Mesenchymal stem cell (in vitro differentiated cells and primary cell): ENCODE data around the gene IL36RN.

ENCODE experiments used
- DNase-seq: peaks from one replicate; pipeline ENCODE4 v3.0.0-alpha.2; 2013
- H2AFZ ChIP-seq: one replicate; pipeline ENCODE4 v1.6.1; 2013; ENCODE audit warnings: low read depth, mild to moderate bottlenecking, control low read depth, inconsistent platforms, low read length, moderate library complexity
- H2AK5ac ChIP-seq: 2 replicates; pipeline ENCODE4 v1.6.1; 2013; ENCODE audit warnings: low read length, moderate library complexity, mild to moderate bottlenecking, inconsistent platforms; ENCODE audit not compliant: severe bottlenecking
- H2BK120ac ChIP-seq: one replicate; pipeline ENCODE4 v1.6.1; 2013; ENCODE audit warnings: low read depth, mild to moderate bottlenecking, inconsistent platforms, low read length, moderate library complexity
- H2BK12ac ChIP-seq, 2 experiments: one replicate each; pipeline ENCODE4 v1.6.1; 2013; ENCODE audit warnings: inconsistent platforms in 2 of 2, low read length in 2 of 2, mild to moderate bottlenecking in 2 of 2, moderate library complexity in 2 of 2, control low read depth in 1 of 2
- H2BK15ac ChIP-seq: one replicate; pipeline ENCODE4 v1.6.1; 2013; ENCODE audit warnings: mild to moderate bottlenecking, low read depth, inconsistent platforms; ENCODE audit not compliant: poor library complexity, severe bottlenecking
- H2BK5ac ChIP-seq: 2 replicates; pipeline ENCODE4 v1.6.1; 2013; ENCODE audit warnings: low read depth, mild to moderate bottlenecking, low read length, control low read depth, inconsistent platforms; ENCODE audit not compliant: poor library complexity, severe bottlenecking
- H3K14ac ChIP-seq, 2 experiments: one replicate each; pipeline ENCODE4 v1.6.1; 2013; ENCODE audit warnings: inconsistent platforms in 2 of 2, low read length in 2 of 2, control low read depth in 1 of 2, mild to moderate bottlenecking in 1 of 2, moderate library complexity in 1 of 2
- H3K18ac ChIP-seq, 2 experiments: one replicate each; pipeline ENCODE4 v1.6.1; 2013; ENCODE audit warnings: inconsistent platforms in 2 of 2, low read length in 2 of 2, control low read depth in 1 of 2, low read depth in 1 of 2, mild to moderate bottlenecking in 1 of 2
- H3K23ac ChIP-seq, 2 experiments: one replicate each; pipeline ENCODE4 v1.6.1; 2013; ENCODE audit warnings: inconsistent platforms in 2 of 2, low read length in 2 of 2, mild to moderate bottlenecking in 2 of 2, moderate library complexity in 2 of 2, control low read depth in 1 of 2
- H3K27ac ChIP-seq: 2 replicates; pipeline ENCODE4 v1.5.1; 2013; ENCODE audit warnings: mild to moderate bottlenecking, moderate library complexity, low read length, control low read depth, inconsistent platforms; ENCODE audit not compliant: poor library complexity, severe bottlenecking
- H3K27me3 ChIP-seq, 2 experiments: 2 replicates each; pipeline versions ENCODE4 v1.6.1 to v1.7.0; 2013; ENCODE audit warnings: low read length in 2 of 2, mild to moderate bottlenecking in 2 of 2, moderate library complexity in 2 of 2, control low read depth in 1 of 2, inconsistent platforms in 1 of 2; ENCODE audit not compliant: control insufficient read depth in 1 of 2, insufficient read depth in 1 of 2
- H3K36me3 ChIP-seq, 2 experiments: 2 replicates each; pipeline versions ENCODE4 v1.6.1 to v1.7.0; 2013; ENCODE audit warnings: low read length in 2 of 2, control low read depth in 1 of 2, inconsistent platforms in 1 of 2, low read depth in 1 of 2, mild to moderate bottlenecking in 1 of 2; ENCODE audit not compliant: insufficient read depth in 2 of 2, control insufficient read depth in 1 of 2
- H3K4ac ChIP-seq, 2 experiments: one replicate each; pipeline ENCODE4 v1.6.1; 2013; ENCODE audit warnings: inconsistent platforms in 2 of 2, low read length in 2 of 2, mild to moderate bottlenecking in 2 of 2, moderate library complexity in 2 of 2, control low read depth in 1 of 2, low read depth in 1 of 2
- H3K4me1 ChIP-seq: 2 replicates; pipeline ENCODE4 v1.6.1; 2013; ENCODE audit warnings: low read depth, low read length, control low read depth; ENCODE audit not compliant: control insufficient read depth, insufficient read depth
- H3K4me2 ChIP-seq: 2 replicates; pipeline ENCODE4 v1.6.1; 2013; ENCODE audit warnings: low read length, mild to moderate bottlenecking, inconsistent platforms; ENCODE audit not compliant: poor library complexity, severe bottlenecking
- H3K4me3 ChIP-seq, 2 experiments: 2 replicates each; pipeline versions ENCODE4 v1.5.1 to v1.7.0; 2013; ENCODE audit warnings: low read length in 2 of 2, mild to moderate bottlenecking in 2 of 2, control low read depth in 1 of 2, low read depth in 1 of 2; ENCODE audit not compliant: insufficient read depth in 1 of 2
- H3K79me1 ChIP-seq: replicated peaks from 2 replicates; pipeline ENCODE4 v1.6.1; 2013; ENCODE audit warnings: mild to moderate bottlenecking, control low read depth, low read length, inconsistent platforms; ENCODE audit not compliant: poor library complexity, severe bottlenecking
- H3K9ac ChIP-seq: 2 replicates; pipeline ENCODE4 v1.7.0; 2013; ENCODE audit warnings: mild to moderate bottlenecking, low read length, moderate library complexity
- H3K9me3 ChIP-seq: 2 replicates; pipeline ENCODE4 v1.7.0; 2013; ENCODE audit warnings: mild to moderate bottlenecking, low read length; ENCODE audit not compliant: control insufficient read depth
- H4K8ac ChIP-seq: one replicate; pipeline ENCODE4 v1.6.1; 2013; ENCODE audit warnings: inconsistent platforms, mild to moderate bottlenecking, low read length, moderate library complexity
- H4K91ac ChIP-seq: one replicate; pipeline ENCODE4 v1.6.1; 2013; ENCODE audit warnings: mild to moderate bottlenecking, low read length, inconsistent platforms
- WGBS: methylation state at CpG from one replicate; pipeline ENCODE4 v1.1.7; 2013; ENCODE audit warnings: mixed read lengths; 5-methylcytosine and 5-hydroxymethylcytosine counted together

The IL36RN gene

GRCh38 chr2:113079131-113079530 is 20.1 kb downstream of the IL36RN start:
- no peak overlapping the region for H4K91ac ChIP-seq
- H3K18ac ChIP-seq = no peak overlapping the region
- no peak for DNase-seq
- no peak overlapping the region for H3K4me2 ChIP-seq
- H3K14ac ChIP-seq = no peak overlapping the region
- H3K36me3 ChIP-seq = no peaks in the 10 kb centered on the region
- H3K4me3 ChIP-seq = no peak overlapping the region
- H4K8ac ChIP-seq = no peak overlapping the region
- no peak overlapping the region for H2AFZ ChIP-seq
- peaks cover 2% of the 10 kb centered on the region for H3K4me1 ChIP-seq
- no peak overlapping the region for H2BK15ac ChIP-seq
- H2BK5ac ChIP-seq = no peak overlapping the region
- H3K27ac ChIP-seq = no peak overlapping the region
- no peak overlapping the region for H2BK12ac ChIP-seq
- no peaks in the 10 kb centered on the region for H3K79me1 ChIP-seq
- H3K23ac ChIP-seq = no peak overlapping the region
- peaks cover 25 to 76% of the 10 kb centered on the region in 2 experiments for H3K27me3 ChIP-seq
- WGBS = 66% methylated on average over 2 of the region's 4 CpGs
- no peak overlapping the region for H3K4ac ChIP-seq
- no peak overlapping the region for H2AK5ac ChIP-seq
- H3K9ac ChIP-seq = peak overlapping the region; percentile 18
- no peaks in the 10 kb centered on the region for H3K9me3 ChIP-seq
- H2BK120ac ChIP-seq = no peak overlapping the region

DNA sequence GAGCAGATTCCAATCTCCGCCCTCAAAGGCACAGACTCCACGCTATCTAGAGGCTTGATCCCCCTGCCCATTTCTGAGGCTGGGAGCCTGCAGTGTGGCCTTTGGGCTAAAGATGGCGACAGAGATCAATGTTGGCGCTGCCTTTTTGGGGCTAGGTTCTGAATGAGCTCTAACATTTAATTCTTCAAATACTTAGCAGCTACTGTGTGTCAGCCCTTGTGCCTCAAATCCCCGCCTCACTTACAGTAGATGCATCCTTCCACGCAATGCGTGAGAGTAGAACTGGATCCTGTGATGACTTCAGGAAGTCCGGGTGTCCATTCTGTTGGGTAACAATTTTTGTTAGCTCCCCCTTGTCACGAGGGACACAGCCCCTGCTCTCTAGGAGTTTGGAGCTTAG is 21.1 kb downstream of the IL36RN start:
- H2BK5ac ChIP-seq = no peak overlapping the region
- H2AK5ac ChIP-seq = no peak overlapping the region
- H3K4me3 ChIP-seq = no peak overlapping the region
- no peak overlapping the region for H3K4ac ChIP-seq
- H3K23ac ChIP-seq = no peak overlapping the region
- H3K18ac ChIP-seq = no peak overlapping the region
- peaks cover 2% of the 10 kb centered on the region for H3K4me1 ChIP-seq
- H3K27ac ChIP-seq = no peak overlapping the region
- H3K27me3 ChIP-seq = peaks cover 15 to 73% of the 10 kb centered on the region in 2 experiments
- no peak overlapping the region for H3K14ac ChIP-seq
- H2BK120ac ChIP-seq = no peak overlapping the region
- H4K91ac ChIP-seq = no peak overlapping the region
- peak; percentile 9 for DNase-seq
- 21% methylated on average over 8 of the region's 9 CpGs for WGBS
- no peak overlapping the region for H4K8ac ChIP-seq
- peak overlapping the region; percentile 53 for H3K9ac ChIP-seq
- H2BK15ac ChIP-seq = no peak overlapping the region
- H3K4me2 ChIP-seq = no peak overlapping the region
- H3K36me3 ChIP-seq = no peaks in the 10 kb centered on the region
- H2BK12ac ChIP-seq = no peak overlapping the region
- no peaks in the 10 kb centered on the region for H3K9me3 ChIP-seq
- H3K79me1 ChIP-seq = no peaks in the 10 kb centered on the region
- H2AFZ ChIP-seq = no peak overlapping the region

DNA sequence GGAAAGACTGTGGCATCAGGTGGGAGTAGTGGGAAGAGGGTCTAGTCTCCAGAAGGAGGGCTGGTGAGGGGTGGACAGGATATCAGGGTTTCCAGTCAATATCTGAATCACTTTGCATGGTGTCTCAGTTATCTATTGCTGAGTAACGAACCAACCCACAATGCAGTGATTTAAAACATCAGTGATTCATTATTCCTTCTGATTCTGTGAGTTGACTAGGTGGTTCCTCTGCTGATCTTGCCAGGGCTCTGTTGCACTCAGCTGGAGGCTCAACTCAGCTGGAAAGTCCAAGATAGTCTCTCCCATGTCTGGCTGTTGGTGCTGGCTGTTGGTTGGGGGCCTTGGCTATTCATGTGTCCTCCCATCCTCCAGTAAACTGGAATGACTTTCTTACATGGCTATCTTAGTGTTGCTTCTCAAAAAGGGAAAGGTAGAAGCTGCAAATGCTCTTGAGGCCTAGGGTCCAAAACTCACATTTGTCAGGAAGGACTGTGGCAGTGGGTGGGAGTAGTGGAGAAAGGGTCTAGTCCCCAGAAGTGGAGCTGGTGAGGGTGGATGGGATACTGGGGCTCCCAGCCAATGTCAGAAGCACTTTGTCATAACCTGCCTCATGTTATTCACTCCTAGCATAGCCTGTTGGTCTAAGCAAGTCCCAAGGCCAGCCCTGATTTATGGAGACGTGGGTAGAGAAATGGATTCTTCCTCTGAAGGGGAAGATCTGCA is 22.7 kb downstream of the IL36RN start:
- H3K4ac ChIP-seq = no peak overlapping the region
- H3K9ac ChIP-seq = no peak overlapping the region
- H3K27me3 ChIP-seq = peaks cover 4 to 63% of the 10 kb centered on the region in 2 experiments
- H3K18ac ChIP-seq = no peak overlapping the region
- H2BK5ac ChIP-seq = no peak overlapping the region
- H3K4me1 ChIP-seq = peaks cover 2% of the 10 kb centered on the region
- H3K14ac ChIP-seq = no peak overlapping the region
- H4K91ac ChIP-seq = no peak overlapping the region
- no peak overlapping the region for H2BK15ac ChIP-seq
- no peak overlapping the region for H2BK12ac ChIP-seq
- H3K4me3 ChIP-seq = no peak overlapping the region
- H3K23ac ChIP-seq = no peak overlapping the region
- 55% methylated on average over 2 of the region's 2 CpGs for WGBS
- no peak for DNase-seq
- H3K9me3 ChIP-seq = no peaks in the 10 kb centered on the region
- H2AFZ ChIP-seq = no peak overlapping the region
- H4K8ac ChIP-seq = no peak overlapping the region
- H2BK120ac ChIP-seq = no peak overlapping the region
- no peak overlapping the region for H3K27ac ChIP-seq
- H3K4me2 ChIP-seq = no peak overlapping the region
- no peaks in the 10 kb centered on the region for H3K36me3 ChIP-seq
- H2AK5ac ChIP-seq = no peak overlapping the region
- H3K79me1 ChIP-seq = no peaks in the 10 kb centered on the region

DNA sequence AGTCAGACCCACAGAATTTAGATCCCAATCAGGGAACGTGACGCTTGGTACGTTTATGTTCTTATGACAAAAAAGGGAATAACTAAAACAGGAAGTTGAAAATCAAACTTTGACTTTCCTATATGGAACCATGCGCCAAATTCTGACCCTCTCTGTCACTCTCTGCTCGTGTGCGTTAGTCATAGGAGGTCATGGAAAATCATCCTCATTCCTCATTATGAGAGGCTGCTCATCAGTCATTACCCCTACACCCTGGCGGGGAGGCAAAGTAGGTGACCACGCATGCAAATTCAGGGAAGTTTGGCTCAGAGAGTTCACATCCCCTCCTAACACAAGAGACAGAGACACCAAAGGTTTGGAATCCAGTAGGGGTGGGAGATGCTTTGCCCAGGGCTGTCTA is 24.3 kb downstream of the IL36RN start:
- no peak overlapping the region for H3K4me2 ChIP-seq
- no peak overlapping the region for H2BK5ac ChIP-seq
- H3K4ac ChIP-seq = no peak overlapping the region
- H2BK120ac ChIP-seq = no peak overlapping the region
- no peak overlapping the region for H3K27ac ChIP-seq
- H4K91ac ChIP-seq = no peak overlapping the region
- no peak overlapping the region for H2AK5ac ChIP-seq
- no peak overlapping the region for H3K14ac ChIP-seq
- no peak overlapping the region for H3K4me3 ChIP-seq
- H2BK15ac ChIP-seq = no peak overlapping the region
- no peak overlapping the region for H2BK12ac ChIP-seq
- no peak for DNase-seq
- H3K23ac ChIP-seq = no peak overlapping the region
- H3K27me3 ChIP-seq = peaks cover 0 to 55% of the 10 kb centered on the region in 2 experiments
- no peaks in the 10 kb centered on the region for H3K79me1 ChIP-seq
- no peak overlapping the region for H3K9ac ChIP-seq
- no peaks in the 10 kb centered on the region for H3K36me3 ChIP-seq
- H2AFZ ChIP-seq = no peak overlapping the region
- no peak overlapping the region for H4K8ac ChIP-seq
- H3K9me3 ChIP-seq = no peaks in the 10 kb centered on the region
- 88% methylated on average over 8 of the region's 8 CpGs for WGBS
- H3K4me1 ChIP-seq = no peaks in the 10 kb centered on the region
- no peak overlapping the region for H3K18ac ChIP-seq
